Stimulated activated CD4-positive, alpha-beta T cell treated with anti-CD3 and anti-CD28 coated beads, Interleukin-15, amount 100 ng/mL, for 1 hour (primary cell): Measurements from ENCODE around the gene CASKIN2.

ENCODE experiments used
- DNase-seq, 2 donors: peaks; one replicate each; pipeline ENCODE4 v3.0.0-alpha.2; 2020; ENCODE audit warnings: low read depth in 1 of 2, low spot score in 1 of 2

Gene CASKIN2

DNA sequence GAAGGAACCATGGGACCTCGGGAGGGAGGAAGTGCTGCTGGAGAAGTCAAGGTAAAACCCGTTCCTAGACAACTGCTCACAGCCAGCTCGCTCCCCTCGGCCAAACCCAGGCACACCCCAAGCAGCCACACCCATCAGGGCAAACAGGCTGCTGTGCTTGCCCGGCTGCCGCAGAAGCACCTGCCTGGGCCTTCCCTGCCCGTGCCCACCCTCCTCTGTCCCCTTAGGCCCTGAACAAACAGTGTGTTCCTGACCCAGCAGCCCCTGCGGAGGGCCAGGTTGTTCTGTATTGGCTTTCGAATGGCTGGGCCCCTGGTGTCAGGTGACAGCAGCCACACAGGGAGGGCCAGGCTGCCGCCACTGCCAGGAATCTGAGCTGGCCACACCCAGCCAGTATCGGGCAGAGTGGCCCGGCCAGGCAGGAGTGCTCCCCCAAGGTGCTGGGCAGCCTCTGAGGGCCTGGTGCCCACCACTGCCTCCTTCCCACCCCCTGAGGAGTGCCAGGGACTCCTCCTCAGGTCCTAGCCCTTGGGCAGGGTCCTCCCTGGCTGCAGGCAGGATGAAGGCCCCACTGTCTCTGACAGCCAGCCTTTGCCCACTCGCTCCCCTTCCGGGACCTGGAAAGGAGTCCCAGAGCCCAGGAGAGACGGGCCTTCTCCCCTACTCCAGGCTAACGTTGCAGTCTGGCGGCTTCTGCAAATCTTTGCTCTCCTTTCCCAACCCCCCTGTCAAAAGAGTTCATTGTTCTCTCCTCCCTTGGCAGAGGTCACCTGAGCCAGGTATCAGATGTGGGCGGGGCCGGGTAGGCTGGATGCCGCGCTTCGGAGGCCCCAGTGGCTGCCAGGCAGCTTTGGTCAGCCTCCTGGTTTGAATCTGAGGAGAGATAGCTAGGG is 34.2 kb upstream of the CASKIN2 start:
- no peak for DNase-seq

DNA sequence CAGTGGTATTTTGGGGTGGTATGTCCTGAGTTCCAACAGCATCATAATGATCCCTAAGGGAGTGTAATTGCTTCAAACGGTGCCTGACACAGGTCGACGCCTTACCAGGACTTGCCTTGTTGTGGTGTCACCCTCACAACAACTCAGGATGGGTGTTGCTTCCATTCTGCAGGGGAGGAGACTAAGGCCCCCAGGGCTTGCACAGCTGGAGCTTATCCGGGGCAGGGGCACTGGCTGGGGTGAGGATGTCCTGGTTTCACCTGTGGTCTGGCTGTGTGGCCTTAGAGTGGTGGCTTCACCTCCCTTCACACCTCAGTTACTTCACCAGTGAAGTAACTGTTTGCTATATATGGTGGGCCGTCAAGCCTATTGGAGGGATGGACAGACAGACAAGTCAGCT is 33.5 kb upstream of the CASKIN2 start:
- no peak for DNase-seq

DNA sequence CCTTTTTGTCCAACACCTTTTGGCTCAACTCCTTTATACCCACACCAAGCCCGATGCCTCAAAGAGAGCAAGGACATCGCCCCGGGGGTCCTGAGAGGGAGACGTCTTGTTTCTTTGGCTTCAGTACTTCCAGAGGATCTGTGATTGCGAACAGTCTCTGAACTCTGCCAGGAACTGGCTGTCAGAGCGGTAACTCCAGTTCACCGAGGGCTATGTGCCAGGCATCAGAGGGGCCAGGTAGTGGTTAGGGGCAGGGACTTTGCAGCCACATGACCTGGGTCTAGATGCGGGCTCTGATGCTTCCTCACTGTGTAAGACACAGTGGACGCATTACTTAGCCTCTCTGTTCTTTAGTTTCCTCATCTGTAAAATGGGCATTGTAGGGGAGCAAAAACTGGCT is 31.8 kb upstream of the CASKIN2 start:
- no peak for DNase-seq

DNA sequence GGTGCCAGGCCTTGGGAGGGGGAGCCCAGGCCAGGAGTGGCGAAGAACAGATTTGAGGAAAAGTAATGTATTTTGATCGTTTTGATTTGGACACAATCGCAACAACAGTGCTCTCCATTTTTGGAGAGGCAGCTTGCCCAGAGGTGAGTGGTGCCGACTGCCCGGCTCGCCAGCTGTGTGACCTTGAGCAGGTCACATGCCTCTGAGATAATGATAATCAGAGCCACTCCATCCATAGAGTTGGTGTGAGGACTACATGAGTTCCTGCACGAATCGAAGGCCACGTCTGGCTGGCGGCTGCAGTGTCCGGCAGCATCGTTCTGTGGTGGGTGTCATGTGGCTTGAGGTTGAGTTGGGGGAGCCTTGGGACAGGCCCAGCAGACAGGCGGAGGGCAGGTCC is 30.8 kb upstream of the CASKIN2 start:
- DNase-seq = no peak

DNA sequence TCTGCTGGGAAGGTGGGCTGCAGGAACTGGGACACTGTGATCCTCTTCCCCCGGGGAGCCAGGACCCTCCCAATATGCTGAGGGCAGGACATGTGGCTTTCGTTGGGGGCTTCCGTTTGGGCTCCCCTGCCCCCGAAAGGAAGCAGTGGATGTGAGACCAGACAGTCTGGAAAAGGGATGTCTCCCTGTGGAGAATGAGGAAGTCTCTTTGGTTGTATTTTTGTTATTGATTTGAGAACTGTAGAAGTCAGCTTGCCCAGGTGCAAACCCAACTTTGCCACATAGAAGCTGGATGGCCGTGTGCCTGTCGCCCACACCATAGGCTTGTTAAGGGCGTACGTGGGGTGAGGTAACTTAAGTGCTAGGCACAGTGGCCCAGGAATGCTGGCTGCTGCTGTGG is 28.9 kb upstream of the CASKIN2 start:
- DNase-seq = no peak

DNA sequence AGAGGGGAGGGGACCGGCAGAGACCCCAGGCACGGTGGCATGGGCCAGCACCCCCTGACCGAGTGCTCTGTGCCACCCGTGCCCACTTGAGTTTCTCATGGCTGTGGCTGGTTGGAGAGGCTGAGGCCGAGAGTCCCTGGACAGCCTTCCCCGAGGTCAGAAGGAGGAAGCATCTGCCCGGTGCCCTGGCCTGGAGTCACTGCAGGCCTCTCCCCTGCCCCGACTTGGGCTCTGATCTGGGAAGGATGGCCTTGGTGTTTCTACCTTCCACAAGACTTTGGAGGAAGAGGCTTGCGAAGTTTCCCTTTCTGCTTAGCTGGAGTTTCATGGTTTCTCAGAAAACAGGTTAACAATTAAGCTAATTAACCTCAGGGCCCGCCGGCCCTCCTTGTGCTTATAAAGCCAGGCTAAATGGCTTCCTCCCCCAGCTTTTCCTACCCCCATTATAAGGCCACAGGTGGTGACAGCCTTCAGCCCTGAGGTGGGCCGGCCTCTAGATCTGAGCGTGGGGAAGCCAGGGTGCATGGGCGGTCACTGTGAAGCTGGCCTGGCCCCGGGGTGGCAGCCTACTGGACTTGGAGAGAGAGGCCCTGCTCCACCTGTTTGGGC is 27.5 kb upstream of the CASKIN2 start:
- DNase-seq = no peak

DNA sequence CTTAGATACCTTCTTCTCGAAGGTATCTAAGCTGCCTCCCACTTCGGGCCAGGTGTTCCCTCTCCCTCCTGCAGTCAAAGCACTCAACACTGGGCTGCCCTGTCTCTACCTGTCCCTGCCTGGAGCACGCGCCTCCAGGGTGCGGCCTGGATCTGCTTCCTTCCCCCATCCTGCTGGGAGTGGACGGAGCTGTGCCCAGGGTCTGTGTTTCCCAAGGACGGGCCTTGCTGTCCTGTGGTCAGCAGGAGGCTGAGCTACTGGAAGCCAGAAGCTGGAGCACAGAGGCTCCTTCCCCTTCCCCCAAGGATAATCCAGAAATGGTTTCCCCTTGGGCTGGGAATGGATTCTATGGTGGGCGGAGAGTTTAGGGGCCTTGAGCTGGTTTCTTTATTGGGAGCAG is 26.9 kb upstream of the CASKIN2 start:
- DNase-seq = no peak

DNA sequence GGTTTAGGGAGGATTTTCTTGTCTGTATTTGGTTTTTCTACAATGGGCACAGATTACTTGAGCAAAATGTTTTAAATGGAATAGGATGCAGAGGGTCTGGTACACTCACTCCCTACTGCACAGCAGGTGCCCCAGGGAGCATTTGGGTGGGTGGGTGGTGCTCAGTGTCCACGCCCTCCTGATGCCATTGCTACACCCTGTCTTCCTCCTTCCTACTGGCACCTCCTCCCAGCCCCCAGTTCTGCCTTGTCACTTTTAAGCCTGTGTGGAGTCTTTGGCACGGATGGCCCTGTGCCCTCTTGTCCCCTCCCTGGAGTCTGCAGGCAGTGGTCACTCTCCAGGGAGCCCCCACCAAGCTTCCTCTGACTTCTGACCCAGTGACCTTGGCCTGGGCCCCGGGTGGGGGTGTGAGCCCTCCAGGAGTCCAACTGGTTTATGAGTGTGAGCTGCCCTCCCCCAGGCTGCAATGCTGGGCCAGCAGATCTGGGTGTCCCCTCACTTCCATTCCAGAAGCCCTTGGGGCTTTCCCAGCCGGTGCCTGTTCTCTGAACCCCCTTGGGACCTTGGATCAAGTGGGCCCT is 25.7 kb upstream of the CASKIN2 start:
- DNase-seq = no peak

DNA sequence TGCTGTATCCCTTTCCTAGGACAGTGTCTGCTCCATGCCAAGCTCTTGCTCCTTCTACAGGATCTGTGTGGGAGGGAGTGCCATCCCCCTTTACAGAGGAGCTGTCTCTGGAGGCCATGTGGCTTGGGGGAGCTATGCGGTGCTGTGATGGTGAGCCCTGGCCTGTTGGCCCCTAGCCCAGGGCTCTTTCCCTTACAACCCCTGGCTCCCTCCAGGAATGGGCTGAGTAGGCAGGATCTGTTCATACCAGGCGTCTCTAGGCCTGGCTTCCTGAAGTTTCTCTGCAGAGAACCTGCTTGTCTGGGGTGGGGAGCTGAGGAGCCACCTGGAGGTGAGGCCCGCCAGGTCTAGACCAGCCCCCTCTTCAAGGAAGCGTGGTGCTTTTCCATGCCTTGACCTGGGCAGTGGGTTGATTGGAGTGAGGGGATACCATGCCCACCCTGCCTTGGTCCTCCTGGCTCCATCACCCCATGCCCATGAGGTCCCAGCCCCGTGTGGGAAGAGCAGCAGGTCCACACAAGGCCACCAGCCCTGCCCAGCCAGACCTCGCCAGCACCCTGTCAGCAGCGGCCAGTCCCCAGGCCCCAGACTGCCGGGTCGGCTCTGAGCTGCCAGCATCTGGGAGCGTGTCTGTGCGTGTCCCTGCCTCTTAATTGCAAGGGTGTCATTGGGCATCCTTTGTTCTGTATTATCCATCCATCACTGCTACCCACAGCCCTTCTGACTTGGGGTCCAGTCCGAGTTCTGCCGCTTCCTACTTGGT is 24.8 kb upstream of the CASKIN2 start:
- DNase-seq = no peak

DNA sequence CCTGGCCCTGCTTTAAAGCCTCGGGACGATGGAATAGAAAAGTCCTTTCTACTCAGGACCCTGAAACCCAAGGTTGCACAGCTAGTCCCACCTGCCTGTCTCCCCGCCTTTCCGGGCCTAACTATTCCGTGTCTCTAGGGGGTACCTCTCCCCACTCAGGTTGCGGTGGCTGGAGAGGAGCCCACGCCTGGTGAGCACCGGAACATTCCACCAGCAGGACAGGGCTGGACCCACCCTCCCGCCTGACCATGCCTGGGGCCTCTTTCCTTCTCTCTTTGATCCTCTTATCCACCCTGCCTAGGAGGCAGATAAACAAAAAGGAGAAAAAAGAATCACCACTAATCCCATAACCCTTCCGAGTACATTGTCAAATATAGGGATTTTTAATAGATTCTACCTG is 21.0 kb upstream of the CASKIN2 start:
- no peak for DNase-seq

DNA sequence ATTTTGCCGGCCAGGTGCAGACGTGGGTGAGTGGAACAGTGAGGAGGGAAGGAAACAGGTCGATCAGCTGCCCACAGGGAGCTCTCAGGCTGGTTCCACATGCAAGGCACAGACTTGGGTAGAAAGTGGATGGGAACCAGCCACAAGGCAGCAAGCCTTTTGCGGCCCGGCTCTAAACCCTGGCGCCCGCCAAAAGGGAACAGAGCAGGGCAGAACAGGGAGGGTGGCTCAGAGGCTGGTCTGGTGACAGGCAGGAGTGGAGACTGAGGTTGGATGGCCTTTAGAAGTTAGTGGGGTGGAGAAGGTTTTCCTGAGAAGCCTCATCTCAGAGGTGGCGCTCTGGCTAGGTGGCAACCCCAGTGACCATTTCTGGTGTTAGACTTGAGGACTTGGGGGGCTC is 20.5 kb upstream of the CASKIN2 start:
- no peak for DNase-seq

DNA sequence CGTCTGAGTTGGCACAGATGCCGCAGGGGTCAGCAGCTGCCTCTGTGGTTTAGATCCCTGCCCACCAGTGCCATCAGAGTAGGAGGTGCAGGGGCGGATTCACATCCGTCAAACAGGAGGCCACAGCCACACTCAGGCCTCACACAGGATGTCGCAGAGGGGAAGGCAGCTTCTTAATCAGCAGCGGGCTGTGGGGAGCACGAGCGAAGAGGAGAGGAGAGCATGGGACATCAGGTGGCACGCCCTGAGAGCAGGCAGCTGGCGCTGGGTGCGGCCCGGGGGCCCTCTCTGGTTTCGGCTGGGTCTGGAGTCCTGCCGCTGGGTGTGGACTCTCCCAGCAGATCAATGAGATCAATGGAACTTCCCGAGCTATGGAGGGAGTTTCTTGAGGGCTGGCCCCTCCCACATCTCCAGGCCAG is 19.8 kb upstream of the CASKIN2 start:
- DNase-seq = peak; percentile 14 to 21

DNA sequence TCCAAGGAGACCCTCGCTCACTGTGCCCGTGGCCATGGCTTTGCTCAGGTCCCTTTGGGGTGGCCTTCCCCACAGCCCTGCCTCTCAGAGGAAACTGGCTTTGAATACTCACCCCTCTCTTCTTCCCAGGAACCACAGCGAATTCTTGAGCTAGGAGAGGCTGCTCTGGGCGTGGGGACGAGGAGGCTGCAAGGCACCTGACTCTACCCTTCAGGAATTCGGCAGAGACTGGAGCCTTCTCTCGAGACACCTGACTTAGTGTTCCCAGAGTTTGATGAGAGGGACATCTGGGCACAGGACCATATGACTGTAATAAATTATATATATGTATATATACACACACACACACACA is 16.4 kb upstream of the CASKIN2 start:
- DNase-seq = no peak

DNA sequence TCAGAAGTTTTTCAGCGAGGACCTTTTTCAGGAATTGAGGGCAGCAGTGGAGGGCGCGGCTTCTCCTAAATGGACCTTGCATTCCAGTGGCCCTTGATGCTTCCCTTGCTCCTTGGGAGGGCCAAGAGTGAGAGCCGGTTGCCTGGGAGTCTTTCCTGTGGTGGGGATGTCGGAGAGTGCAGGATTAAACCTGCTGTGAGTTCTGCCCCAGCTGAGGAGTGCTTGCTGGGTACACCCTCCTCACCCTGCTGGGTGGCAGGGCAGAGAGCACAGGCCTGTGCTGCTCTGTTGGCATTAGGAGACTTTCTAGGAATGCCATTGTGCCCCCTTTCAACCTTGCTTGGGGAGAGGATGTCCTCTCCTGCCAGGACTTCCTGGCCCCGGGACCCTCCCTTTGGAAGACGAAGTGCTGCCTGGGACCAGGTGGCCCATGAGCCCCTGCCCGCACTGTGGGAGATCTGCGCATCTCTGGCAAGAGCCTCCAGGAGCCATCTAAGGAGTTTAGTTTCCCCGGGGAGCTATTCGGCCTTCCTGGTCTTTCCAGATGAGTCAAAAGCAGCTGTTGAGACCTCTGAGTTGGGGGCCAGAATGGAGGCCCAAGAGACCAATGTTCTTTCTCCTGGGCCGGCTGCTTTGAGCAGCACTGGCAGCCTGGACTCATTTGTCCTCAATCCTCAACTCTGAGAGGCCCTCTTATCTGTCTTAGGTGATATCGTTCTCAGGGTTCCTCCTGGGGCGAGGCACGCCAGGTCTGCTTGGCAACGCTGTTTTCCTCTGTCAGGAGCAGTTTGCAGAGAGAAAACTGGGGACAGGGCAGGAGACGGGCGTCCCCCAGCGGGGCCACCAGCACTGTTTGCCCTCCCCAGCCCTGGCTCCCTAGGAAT is 15.7 kb upstream of the CASKIN2 start:
- DNase-seq = no peak

DNA sequence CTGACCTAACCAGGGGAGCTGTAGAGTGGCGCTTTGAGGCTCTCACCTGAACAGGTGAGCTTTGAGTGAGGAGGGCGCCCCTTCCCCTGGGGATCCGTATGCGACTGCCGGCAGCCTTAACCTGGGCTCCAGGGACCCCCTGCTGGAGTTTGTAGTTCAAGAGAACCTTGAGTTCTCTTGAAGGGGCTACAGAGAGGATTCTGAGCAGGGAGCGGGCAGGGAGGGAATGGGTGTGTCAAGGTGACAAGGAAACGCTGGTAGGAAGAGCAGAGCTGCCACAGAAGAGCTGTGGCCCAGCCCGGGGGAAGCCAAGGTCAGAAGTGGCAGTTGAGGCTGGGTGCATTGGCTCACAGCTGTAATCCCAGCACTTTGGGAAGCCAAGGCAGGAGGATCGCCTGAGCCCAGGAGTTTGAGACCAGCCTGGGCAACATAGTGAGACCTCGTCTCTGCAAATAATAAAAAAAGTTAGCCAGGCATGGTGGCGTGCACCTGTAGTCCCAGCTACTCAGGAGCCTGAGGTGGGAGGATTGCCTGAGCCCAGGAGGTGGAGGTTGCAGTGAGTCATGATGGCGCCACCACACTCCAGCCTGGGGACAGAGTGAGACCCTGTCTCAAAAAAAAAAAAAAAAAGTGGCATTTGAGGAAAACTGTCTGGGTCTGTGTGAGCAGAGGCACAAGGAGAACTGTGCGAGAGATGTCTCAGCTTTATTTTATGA is 11.4 kb upstream of the CASKIN2 start:
- DNase-seq = no peak

DNA sequence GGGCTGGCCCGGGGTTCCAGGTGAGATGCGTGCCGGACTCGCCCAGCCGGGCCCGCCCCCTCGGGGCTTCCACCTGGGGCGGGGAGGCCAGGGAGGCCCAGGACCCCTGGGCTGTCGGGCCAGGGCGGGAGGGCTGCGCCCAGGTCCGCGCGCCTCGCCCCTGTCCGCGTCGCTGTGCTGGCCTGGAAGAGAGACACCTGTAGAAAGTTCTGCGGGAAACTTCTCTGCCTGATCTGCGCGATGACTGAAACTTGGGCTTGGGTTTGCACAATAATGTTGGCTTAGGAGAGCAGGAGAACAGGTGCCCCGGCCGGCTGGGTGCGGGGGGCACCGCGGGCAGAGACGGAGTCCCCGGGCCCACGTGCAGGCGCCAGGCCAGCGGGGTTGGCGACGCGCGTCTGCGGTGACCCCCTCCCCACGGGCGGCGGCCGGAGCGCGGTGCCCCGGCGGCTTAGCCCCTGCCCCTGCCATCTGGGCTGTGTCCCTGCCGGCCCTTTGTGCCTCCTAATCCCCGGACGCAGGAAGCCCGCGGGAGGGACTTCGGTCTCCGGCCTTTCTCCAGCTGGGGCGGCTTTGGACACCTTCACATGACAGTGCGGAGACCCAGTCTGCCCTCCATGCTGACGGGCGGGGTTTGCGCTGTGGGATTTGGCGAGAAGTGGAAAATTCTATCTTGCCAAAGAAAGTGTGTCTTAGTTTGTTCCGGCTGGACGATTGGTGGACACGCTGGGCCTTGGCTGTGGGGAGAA is 10.6 kb upstream of the CASKIN2 start:
- no peak for DNase-seq

DNA sequence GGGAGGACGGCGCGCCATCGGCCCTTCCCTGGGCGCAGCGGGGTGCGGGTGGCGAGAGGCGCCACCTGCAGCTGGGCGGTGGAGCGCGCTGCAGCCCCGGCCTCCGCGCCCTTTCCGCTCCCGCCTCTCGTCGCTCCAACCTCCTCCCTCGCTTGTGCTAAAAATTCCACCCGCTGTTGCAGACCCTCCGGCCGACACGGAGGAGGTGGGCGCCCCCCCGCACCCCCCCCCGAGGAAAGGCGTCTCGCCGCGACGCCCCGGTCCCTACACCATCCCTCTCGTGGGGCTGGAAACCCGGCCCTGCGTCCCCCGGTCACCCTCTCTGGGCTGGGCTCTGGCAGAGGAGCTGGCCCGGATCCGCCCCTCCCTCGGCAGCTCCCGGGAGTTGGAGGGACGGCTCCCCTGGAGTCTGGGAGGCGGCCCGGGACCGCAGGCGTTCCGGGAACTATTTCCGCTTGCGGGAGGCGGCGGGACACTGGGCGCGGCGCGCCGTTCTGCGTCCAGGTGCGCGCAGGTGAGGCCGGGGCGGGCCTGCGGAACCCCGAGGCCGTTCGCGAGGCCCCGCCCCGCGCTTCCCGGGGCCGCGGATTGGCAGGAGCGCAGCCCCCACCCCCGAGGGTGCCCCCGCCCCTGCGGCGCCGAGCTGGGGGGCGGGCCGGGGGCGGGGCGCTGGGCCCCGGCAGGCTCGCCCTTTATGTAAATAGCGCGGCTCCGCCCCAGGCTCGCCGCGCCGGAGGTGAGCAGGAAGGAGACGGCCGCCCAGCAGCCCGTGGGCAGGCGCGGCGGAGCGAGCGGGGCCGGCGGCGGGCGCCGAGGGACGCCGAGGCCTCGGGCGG is 9.9 kb upstream of the CASKIN2 start, which contains the start of gene LLGL2:
Gene LLGL2 (plus strand): TSS at position 728 of the 836 bp plus-strand sequence. CDS start 17,730 bp downstream, outside the sequence.
- peak; percentile 76 to 79 for DNase-seq

DNA sequence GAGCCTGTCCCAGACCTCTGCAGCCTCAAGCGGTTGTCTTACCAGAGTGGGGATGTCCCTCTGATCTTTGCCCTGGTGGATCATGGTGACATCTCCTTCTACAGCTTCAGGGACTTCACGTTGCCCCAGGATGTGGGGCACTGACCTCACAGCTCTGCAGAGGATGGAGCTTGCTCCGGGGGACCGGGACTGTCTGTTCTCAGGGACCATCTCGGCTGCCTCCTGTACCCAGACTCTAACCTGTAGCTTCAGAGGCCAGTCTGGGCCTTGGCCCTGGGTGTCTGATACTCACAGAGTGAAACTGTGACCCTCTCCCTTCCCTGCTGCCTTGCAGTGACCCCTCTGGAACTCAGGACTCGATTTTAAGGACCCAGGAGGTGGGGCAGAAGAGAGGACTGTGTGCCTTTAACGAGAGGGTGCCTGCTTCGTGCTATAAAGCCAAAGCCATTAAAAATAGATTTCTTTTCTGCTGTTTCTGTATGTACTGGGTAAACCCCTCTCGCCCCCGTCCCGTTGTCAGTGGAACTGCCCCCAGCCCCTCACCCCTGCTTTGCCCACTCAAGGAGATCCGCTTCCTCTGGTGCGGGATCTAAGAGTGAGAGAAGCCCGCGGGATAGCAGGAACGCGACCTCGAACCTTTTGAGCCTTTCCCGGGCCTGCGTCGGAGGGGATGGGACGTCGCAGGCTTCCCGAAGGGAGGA is 9.1 kb upstream of the CASKIN2 start:
- no peak for DNase-seq
